ENCODE results near the gene PXYLP1.

PXYLP1 gene

DNA sequence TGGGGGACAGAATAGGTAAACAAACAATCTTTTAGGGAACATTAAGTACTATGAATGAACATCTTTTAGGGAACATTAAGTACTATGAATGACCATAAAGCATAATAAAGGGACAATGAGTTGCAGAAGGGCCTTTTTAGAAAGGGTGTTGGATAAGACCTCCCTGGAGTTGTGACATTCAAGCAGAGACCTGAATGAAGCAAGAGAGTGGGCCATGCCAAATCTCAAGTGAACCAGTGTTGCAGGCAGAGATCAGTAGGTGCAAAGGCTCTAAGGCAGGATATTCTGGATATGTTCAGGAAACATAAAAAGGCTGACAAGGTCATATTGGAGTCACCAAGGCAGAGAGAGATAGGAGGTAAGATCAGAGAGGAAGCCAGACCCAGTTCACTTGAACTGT lies 107.3 kb downstream of the PXYLP1 start:
- Histone ChIP-seq H3K4me1 (ENCODE audit: insufficient read depth, low read length) (no peaks in the 10 kb centered on the region), H3K4me3 (ENCODE audit: low read depth in 1 of 2, low read length in 2 of 2) (no peak overlapping the region), H3K36me3 (ENCODE audit: insufficient read depth, low read length) (no peaks in the 10 kb centered on the region), H2AFZ (ENCODE audit: low read depth, low read length) (no peak overlapping the region), H3K9ac (ENCODE audit: low read depth, low read length) (no peak overlapping the region), H3K27me3 (ENCODE audit: insufficient read depth, low read length, poor library complexity) (no peaks in the 10 kb centered on the region), H4K20me1 (ENCODE audit: insufficient read depth, low read length) (no peaks in the 10 kb centered on the region), H3K27ac (ENCODE audit: low read length) (no peak overlapping the region), H3K9me3 (ENCODE audit: insufficient read depth, low read length, severe bottlenecking) (no peaks in the 10 kb centered on the region), H3K79me2 (ENCODE audit: insufficient read depth, low read length) (no peaks in the 10 kb centered on the region), H3K4me2 (ENCODE audit: insufficient read depth, low read length) (no peak overlapping the region)
- no peak for ATAC-seq (ENCODE audit: insufficient read depth, low read depth)
- DNase-seq: no peak
- TF ChIP-seq, protein P1, sequence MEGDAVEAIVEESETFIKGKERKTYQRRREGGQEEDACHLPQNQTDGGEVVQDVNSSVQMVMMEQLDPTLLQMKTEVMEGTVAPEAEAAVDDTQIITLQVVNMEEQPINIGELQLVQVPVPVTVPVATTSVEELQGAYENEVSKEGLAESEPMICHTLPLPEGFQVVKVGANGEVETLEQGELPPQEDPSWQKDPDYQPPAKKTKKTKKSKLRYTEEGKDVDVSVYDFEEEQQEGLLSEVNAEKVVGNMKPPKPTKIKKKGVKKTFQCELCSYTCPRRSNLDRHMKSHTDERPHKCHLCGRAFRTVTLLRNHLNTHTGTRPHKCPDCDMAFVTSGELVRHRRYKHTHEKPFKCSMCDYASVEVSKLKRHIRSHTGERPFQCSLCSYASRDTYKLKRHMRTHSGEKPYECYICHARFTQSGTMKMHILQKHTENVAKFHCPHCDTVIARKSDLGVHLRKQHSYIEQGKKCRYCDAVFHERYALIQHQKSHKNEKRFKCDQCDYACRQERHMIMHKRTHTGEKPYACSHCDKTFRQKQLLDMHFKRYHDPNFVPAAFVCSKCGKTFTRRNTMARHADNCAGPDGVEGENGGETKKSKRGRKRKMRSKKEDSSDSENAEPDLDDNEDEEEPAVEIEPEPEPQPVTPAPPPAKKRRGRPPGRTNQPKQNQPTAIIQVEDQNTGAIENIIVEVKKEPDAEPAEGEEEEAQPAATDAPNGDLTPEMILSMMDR (IDR thresholded peaks at IDR 0.05; ENCODE audit: borderline replicate concordance, extremely low read depth, low read length, poor library complexity, severe bottlenecking): no peak
- no peak for TF ChIP-seq EZH2 (IDR thresholded peaks at IDR 0.05; ENCODE audit: borderline replicate concordance, low read depth, low read length, severe bottlenecking)

GRCh38 chr3:141341536-141341935 lies 109.9 kb downstream of the PXYLP1 start:
- Histone ChIP-seq H3K4me1 (ENCODE audit: insufficient read depth, low read length) (no peaks in the 10 kb centered on the region), H3K9me3 (ENCODE audit: insufficient read depth, low read length, severe bottlenecking) (no peaks in the 10 kb centered on the region), H3K27ac (ENCODE audit: low read length) (no peak overlapping the region), H3K79me2 (ENCODE audit: insufficient read depth, low read length) (no peaks in the 10 kb centered on the region), H3K9ac (ENCODE audit: low read depth, low read length) (no peak overlapping the region), H3K4me2 (ENCODE audit: insufficient read depth, low read length) (no peak overlapping the region), H3K4me3 (ENCODE audit: low read depth in 1 of 2, low read length in 2 of 2) (no peak overlapping the region), H2AFZ (ENCODE audit: low read depth, low read length) (no peak overlapping the region), H4K20me1 (ENCODE audit: insufficient read depth, low read length) (no peaks in the 10 kb centered on the region), H3K27me3 (ENCODE audit: insufficient read depth, low read length, poor library complexity) (no peaks in the 10 kb centered on the region), H3K36me3 (ENCODE audit: insufficient read depth, low read length) (no peaks in the 10 kb centered on the region)
- no peak for ATAC-seq (ENCODE audit: insufficient read depth, low read depth)
- DNase-seq: no peak
- TF ChIP-seq, protein P1 (IDR thresholded peaks at IDR 0.05; ENCODE audit: borderline replicate concordance, extremely low read depth, low read length, poor library complexity, severe bottlenecking): no peak
- TF ChIP-seq EZH2 (IDR thresholded peaks at IDR 0.05; ENCODE audit: borderline replicate concordance, low read depth, low read length, severe bottlenecking): no peak

GRCh38 chr3:141342386-141342785 lies 110.8 kb downstream of the PXYLP1 start:
- Histone ChIP-seq H3K27me3 (ENCODE audit: insufficient read depth, low read length, poor library complexity) (no peaks in the 10 kb centered on the region), H4K20me1 (ENCODE audit: insufficient read depth, low read length) (no peaks in the 10 kb centered on the region), H3K27ac (ENCODE audit: low read length) (no peak overlapping the region), H3K4me2 (ENCODE audit: insufficient read depth, low read length) (no peak overlapping the region), H3K36me3 (ENCODE audit: insufficient read depth, low read length) (no peaks in the 10 kb centered on the region), H3K4me1 (ENCODE audit: insufficient read depth, low read length) (no peaks in the 10 kb centered on the region), H3K9ac (ENCODE audit: low read depth, low read length) (no peak overlapping the region), H3K79me2 (ENCODE audit: insufficient read depth, low read length) (no peaks in the 10 kb centered on the region), H2AFZ (ENCODE audit: low read depth, low read length) (no peak overlapping the region), H3K9me3 (ENCODE audit: insufficient read depth, low read length, severe bottlenecking) (no peaks in the 10 kb centered on the region), H3K4me3 (ENCODE audit: low read depth in 1 of 2, low read length in 2 of 2) (no peak overlapping the region)
- DNase-seq (no peak), ATAC-seq (ENCODE audit: insufficient read depth, low read depth) (no peak)
- no peak for TF ChIP-seq EZH2 (IDR thresholded peaks at IDR 0.05; ENCODE audit: borderline replicate concordance, low read depth, low read length, severe bottlenecking)
- TF ChIP-seq, protein P1 (IDR thresholded peaks at IDR 0.05; ENCODE audit: borderline replicate concordance, extremely low read depth, low read length, poor library complexity, severe bottlenecking): no peak

- Histone ChIP-seq H3K4me3 (ENCODE audit: low read depth in 1 of 2, low read length in 2 of 2) (no peak overlapping the region), H3K36me3 (ENCODE audit: insufficient read depth, low read length) (no peaks in the 10 kb centered on the region), H3K4me2 (ENCODE audit: insufficient read depth, low read length) (no peak overlapping the region), H4K20me1 (ENCODE audit: insufficient read depth, low read length) (no peaks in the 10 kb centered on the region), H3K79me2 (ENCODE audit: insufficient read depth, low read length) (no peaks in the 10 kb centered on the region), H2AFZ (ENCODE audit: low read depth, low read length) (no peak overlapping the region), H3K9ac (ENCODE audit: low read depth, low read length) (no peak overlapping the region), H3K27me3 (ENCODE audit: insufficient read depth, low read length, poor library complexity) (no peaks in the 10 kb centered on the region), H3K4me1 (ENCODE audit: insufficient read depth, low read length) (no peaks in the 10 kb centered on the region), H3K27ac (ENCODE audit: low read length) (no peak overlapping the region), H3K9me3 (ENCODE audit: insufficient read depth, low read length, severe bottlenecking) (no peaks in the 10 kb centered on the region)
- TF ChIP-seq, protein P1 (IDR thresholded peaks at IDR 0.05; ENCODE audit: borderline replicate concordance, extremely low read depth, low read length, poor library complexity, severe bottlenecking): no peak
- TF ChIP-seq EZH2 (IDR thresholded peaks at IDR 0.05; ENCODE audit: borderline replicate concordance, low read depth, low read length, severe bottlenecking): no peak
- no peak for ATAC-seq (ENCODE audit: insufficient read depth, low read depth)
- DNase-seq: no peak
These were observed 111.5 kb downstream of the PXYLP1 start for GRCh38 chr3:141343077-141343476.

All from DND-41 (cell line).